Measurements from ENCODE around the gene CDHR1. TPM values are rescaled to one million over a fixed set of nuclear protein-coding genes. Genes with fewer than 3 reads are reported as not detected.
"Not testable (repeated sequence)": the region's sequence is repeated elsewhere in the genome, so short reads cannot be mapped to it uniquely, and the experiment has no call there.

CDHR1 gene
- total RNA-seq, 3 donors from 2014 or later, result 0.15 to 0.66 (median 0.16) TPM

DNA sequence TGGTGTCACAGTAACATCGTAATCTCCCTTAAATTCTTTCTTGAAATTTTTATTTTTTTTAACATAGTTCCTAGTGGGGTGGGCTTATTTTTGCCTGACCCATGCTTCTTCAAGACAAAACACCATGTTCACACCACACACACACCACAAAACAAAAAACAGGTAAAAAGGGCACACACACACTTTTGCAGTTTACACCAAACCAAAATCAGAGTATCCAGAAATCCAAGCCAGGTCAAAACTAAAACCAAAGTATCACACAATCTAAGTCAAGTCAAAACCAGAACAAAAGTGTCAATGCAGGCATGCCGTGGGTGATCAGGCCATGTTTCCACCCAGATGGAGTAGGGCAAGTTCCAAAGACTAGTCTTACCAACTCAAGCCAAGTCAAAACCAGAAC lies 23.1 kb upstream of the CDHR1 start:
- H3K27me3 ChIP-seq; H3K27ac ChIP-seq; H3K4me3 ChIP-seq; H3K36me3 ChIP-seq; intact Hi-C loops (cut with DNase I; ENCODE audit: low total_unique reads); H3K4me1 ChIP-seq; DNase-seq (ENCODE audit: low spot score in 2 of 2); H3K9me3 ChIP-seq: not testable (repeated sequence)

DNA sequence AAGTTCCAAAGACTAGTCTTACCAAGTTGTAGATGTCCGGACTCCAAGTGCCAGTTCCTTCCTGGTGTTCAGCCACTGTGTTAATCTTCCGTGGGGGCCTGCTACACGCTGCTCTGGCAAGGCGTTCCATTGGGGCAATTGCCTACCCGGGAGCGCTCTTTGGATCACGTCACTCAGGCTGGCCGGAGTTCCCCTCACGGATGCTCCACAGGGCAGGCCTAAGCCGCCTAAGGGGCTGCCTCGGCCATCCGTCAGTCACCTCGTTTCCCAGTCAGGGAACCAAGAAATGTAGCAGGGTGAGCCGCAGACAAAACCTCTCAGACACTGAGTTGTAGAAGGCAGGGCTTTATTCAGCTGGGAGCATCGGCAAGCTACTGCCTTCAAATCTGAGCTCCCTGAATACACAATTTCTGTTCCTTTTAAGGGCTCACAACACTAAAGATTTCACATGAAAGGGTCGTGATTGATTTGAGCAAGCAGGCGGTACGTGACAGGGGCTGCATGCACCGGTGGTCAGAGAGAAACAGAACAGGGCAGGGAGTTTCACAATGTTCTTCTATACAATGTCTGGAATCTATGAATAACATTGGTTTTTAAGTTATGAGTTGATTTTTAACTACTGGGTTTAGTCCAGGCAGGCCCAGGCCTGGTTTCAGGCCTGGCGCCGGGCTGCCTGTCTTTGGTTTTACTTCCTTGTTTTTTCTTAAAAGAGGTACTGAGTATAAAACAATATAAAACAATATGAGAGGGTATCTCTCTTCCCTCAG lies 22.5 kb upstream of the CDHR1 start:
- H3K27me3 ChIP-seq; H3K9me3 ChIP-seq; H3K27ac ChIP-seq; H3K4me1 ChIP-seq; H3K36me3 ChIP-seq; H3K4me3 ChIP-seq; intact Hi-C loops (cut with DNase I; ENCODE audit: low total_unique reads); DNase-seq (ENCODE audit: low spot score in 2 of 2): not testable (repeated sequence)

DNA sequence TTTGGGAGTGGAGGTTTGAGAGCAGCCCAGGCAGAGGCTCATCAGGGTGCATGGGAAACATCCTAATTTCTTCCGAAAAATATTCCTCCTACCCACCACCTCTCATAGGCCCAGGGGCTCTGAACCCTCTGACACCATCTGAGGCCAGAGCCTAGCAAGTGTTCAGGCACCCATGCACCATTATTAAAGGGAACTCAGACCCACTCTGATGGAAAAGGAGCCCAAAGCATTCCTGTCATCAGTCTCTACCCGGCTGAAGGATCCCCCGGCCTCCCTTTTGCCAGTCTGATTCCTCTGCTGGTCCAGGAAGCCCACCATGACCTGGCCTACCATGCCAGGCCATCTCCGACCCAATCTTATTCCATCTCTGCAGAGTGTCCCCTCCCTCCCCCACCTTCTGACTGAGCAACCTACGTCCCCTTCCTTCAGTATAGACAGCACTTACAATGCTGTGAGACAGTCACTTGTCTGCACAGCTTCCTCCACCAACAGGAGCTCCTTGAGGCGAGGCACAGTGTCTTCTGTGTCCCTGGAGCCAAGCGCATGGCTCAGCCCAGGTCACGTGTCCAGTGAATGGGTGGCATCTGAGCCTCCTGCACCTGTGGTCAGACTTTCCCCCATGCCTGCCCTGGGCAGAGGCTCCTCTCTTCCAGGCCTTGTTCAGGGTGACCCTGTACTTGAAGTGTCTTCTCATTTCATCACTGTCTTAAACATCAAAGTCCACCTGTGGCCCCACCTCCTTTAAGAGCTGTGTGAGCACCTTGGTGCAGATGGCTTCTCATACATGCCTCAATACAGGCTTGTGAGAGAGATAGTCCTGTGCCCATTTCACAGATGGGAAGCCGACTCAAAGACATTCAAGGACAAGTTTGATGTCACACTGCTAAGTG lies 21.6 kb upstream of the CDHR1 start:
- no peaks in the 10 kb centered on the region for H3K27me3 ChIP-seq
- H3K36me3 ChIP-seq, result no peaks in the 10 kb centered on the region
- peak overlapping the region in 1 of 2 donors; percentile 45 for H3K27ac ChIP-seq
- no peak for TF ChIP-seq POLR2A (IDR thresholded peaks at IDR 0.05)
- TF ChIP-seq, protein P1, sequence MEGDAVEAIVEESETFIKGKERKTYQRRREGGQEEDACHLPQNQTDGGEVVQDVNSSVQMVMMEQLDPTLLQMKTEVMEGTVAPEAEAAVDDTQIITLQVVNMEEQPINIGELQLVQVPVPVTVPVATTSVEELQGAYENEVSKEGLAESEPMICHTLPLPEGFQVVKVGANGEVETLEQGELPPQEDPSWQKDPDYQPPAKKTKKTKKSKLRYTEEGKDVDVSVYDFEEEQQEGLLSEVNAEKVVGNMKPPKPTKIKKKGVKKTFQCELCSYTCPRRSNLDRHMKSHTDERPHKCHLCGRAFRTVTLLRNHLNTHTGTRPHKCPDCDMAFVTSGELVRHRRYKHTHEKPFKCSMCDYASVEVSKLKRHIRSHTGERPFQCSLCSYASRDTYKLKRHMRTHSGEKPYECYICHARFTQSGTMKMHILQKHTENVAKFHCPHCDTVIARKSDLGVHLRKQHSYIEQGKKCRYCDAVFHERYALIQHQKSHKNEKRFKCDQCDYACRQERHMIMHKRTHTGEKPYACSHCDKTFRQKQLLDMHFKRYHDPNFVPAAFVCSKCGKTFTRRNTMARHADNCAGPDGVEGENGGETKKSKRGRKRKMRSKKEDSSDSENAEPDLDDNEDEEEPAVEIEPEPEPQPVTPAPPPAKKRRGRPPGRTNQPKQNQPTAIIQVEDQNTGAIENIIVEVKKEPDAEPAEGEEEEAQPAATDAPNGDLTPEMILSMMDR (IDR thresholded peaks at IDR 0.05), result no peak
- no peak for TF ChIP-seq POLR2AphosphoS5 (IDR thresholded peaks at IDR 0.05)
- no peak overlapping the region for H3K4me3 ChIP-seq
- DNase-seq (ENCODE audit: low spot score in 2 of 2), result no peak
- intact Hi-C loops (cut with DNase I; ENCODE audit: low total_unique reads), result no loop called here
- H3K4me1 ChIP-seq, result no peaks in the 10 kb centered on the region
- no peaks in the 10 kb centered on the region for H3K9me3 ChIP-seq

DNA sequence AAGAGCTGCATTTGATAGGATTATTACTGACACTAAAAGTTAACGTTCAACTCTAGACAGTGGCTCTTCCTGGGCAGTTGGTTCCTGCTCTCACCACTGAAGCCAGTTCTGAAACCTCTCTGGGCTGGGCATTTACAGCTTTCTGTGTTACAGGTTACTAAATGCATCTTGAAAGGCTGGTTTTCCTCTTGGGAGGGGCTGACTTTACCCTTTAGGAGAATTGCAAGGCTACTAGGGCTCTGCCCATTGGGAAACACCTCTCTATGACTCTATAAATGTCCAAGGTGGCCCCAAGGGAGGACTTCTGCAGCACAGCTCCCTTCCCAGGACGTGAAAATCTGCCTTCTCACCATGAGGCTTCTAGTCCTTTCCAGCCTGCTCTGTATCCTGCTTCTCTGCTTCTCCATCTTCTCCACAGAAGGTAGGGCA lies 20.8 kb upstream of the CDHR1 start, which contains the start of gene GPR15LG:
TSS of gene GPR15LG (plus strand) at position 301 of the 429 bp plus-strand sequence. CDS start at position 352, 51 bp downstream.
- no peaks in the 10 kb centered on the region for H3K9me3 ChIP-seq
- no peak for DNase-seq (ENCODE audit: low spot score in 2 of 2)
- H3K4me3 ChIP-seq, result no peak within 1 kb of the TSS
- intact Hi-C loops (cut with DNase I; ENCODE audit: low total_unique reads), result no loop called here
- H3K27ac ChIP-seq, result peak within 1 kb of the TSS in 1 of 2 donors; percentile 45
- H3K4me1 ChIP-seq, result no peaks in the 10 kb centered on the region
- H3K36me3 ChIP-seq, result no peaks in the 10 kb centered on the region
- TF ChIP-seq POLR2AphosphoS5 (IDR thresholded peaks at IDR 0.05) (no peak), POLR2A (IDR thresholded peaks at IDR 0.05) (no peak)
- TF ChIP-seq, protein P1 (IDR thresholded peaks at IDR 0.05), result no peak
- no peaks in the 10 kb centered on the region for H3K27me3 ChIP-seq

DNA sequence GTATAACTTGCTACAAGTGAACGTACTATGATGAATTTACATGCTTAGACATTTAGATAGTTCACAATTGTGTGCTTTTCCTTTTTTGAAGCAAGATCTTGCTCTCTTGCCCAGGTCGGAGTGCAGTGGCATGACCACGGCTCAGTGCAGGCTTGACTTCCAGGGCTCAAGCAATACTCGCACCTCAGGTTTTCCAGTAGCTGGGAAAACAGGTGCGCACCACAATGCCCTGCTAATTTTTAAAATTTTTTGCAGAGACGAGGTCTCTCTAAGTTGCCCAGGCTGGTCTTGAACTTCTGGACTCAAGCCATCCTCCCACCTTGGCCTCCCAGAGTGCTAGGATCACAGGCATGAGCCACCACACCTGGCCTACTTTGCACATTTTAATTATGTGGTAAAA lies 18.9 kb upstream of the CDHR1 start:
- no peak overlapping the region for H3K27ac ChIP-seq
- intact Hi-C loops (cut with DNase I; ENCODE audit: low total_unique reads), result no loop called here
- H3K27me3 ChIP-seq, result no peaks in the 10 kb centered on the region
- no peaks in the 10 kb centered on the region for H3K4me1 ChIP-seq
- no peaks in the 10 kb centered on the region for H3K36me3 ChIP-seq
- H3K9me3 ChIP-seq, result no peaks in the 10 kb centered on the region
- H3K4me3 ChIP-seq, result no peak overlapping the region
- TF ChIP-seq POLR2AphosphoS5 (IDR thresholded peaks at IDR 0.05) (no peak), POLR2A (IDR thresholded peaks at IDR 0.05) (no peak)
- TF ChIP-seq, protein P1 (IDR thresholded peaks at IDR 0.05), result no peak
- no peak for DNase-seq (ENCODE audit: low spot score in 2 of 2)

DNA sequence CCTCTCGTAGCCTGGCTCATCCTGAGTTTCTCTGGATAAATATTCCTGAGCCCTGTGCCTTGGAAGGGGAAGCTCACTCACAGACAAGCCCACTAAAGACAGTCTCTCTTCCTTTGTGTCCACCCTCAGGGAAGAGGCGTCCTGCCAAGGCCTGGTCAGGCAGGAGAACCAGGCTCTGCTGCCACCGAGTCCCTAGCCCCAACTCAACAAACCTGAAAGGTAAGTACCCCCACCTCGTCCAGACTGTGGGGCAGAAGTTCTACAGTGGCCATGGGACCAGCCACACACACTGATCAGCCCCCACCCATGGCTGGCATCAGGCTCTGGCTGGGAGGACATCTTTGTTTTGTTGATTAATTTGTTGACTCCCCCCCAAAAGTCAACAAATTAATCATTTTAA lies 18.0 kb upstream of the CDHR1 start:
- no peak for DNase-seq (ENCODE audit: low spot score in 2 of 2)
- TF ChIP-seq POLR2AphosphoS5 (IDR thresholded peaks at IDR 0.05), result no peak
- no peak for TF ChIP-seq POLR2A (IDR thresholded peaks at IDR 0.05)
- TF ChIP-seq, protein P1 (IDR thresholded peaks at IDR 0.05), result no peak
- intact Hi-C loops (cut with DNase I; ENCODE audit: low total_unique reads), result no loop called here

More for the DNA sequence above, 18.0 kb upstream of the CDHR1 start:
- H3K9me3 ChIP-seq, result no peaks in the 10 kb centered on the region
- no peak overlapping the region for H3K27ac ChIP-seq
- H3K27me3 ChIP-seq, result no peaks in the 10 kb centered on the region
- no peaks in the 10 kb centered on the region for H3K4me1 ChIP-seq
- H3K4me3 ChIP-seq, result no peak overlapping the region
- no peaks in the 10 kb centered on the region for H3K36me3 ChIP-seq

All from breast epithelium (tissue), 4 donors.